Prostate gland (tissue), 2 donors: ENCODE data around the gene DRG2. TPM values are rescaled to one million over a fixed set of nuclear protein-coding genes. Genes with fewer than 3 reads are reported as not detected.

Source experiments
- DNase-seq: peaks from one replicate; pipeline ENCODE4 v3.0.0-alpha.2; 2019; ENCODE audit warnings: low spot score
- H3K27ac ChIP-seq, 2 donors: fragments of 200-600 bp; sonication (generic); 2 replicates each; pipeline ENCODE4 v1.5.1; 2017 to 2019
- H3K27me3 ChIP-seq: fragments of 200-600 bp; sonication (generic); replicated peaks from 2 replicates; pipeline ENCODE4 v1.5.1; 2019; ENCODE audit not compliant: insufficient read depth
- H3K36me3 ChIP-seq, 2 donors: fragments of 200-600 bp; sonication (generic); 1 replicate in 1 of 2; 2 replicates in 1 of 2; pipeline versions ENCODE4 v1.5.1 to v1.8.1; 2017 to 2019
- H3K4me1 ChIP-seq: fragments of 200-600 bp; sonication (generic); replicated peaks from 2 replicates; pipeline ENCODE4 v1.5.1; 2019
- H3K4me3 ChIP-seq, 2 donors: fragments of 200-600 bp; sonication (generic); 2 replicates each; pipeline ENCODE4 v1.5.1; 2017 to 2019
- H3K9me3 ChIP-seq: fragments of 200-600 bp; sonication (generic); 2 replicates; pipeline ENCODE4 v1.5.1; 2017
- CTCF ChIP-seq, 4 experiments: fragments of 200-600 bp in 2 of 4; fragments of 450-650 bp in 2 of 4; sonication (generic) in 2 of 4; IDR thresholded peaks; 1 replicate in 3 of 4; 2 replicates in 1 of 4; pipeline ENCODE4 v1.5.1; 2016 to 2019; ENCODE audit warnings: antibody characterized with exemption in 4 of 4, mild to moderate bottlenecking in 2 of 4, moderate library complexity in 2 of 4
- POLR2A ChIP-seq: fragments of 450-650 bp; IDR thresholded peaks from one replicate; pipeline ENCODE4 v1.6.1; 2016; ENCODE audit warnings: antibody characterized with exemption, mild to moderate bottlenecking
- POLR2AphosphoS5 ChIP-seq: sonication (generic); formaldehyde crosslinking; IDR thresholded peaks from one replicate; pipeline ENCODE4 v1.6.1; 2017; ENCODE audit warnings: antibody characterized with exemption
- WGBS: methylation state at CpG from one replicate; pipeline ENCODE4 v1.1.5; 2018; 5-methylcytosine and 5-hydroxymethylcytosine counted together
- intact Hi-C: fragments of 100-400 bp; cut with DNase I; formaldehyde crosslinking; loops from one replicate; pipeline ENCODE4 v1.14.2; 2022
- total RNA-seq, 2 donors: library from RNA; depleted of rRNA; stranded (reverse); fragments of >200 nt; gene quantifications; one replicate each; pipeline ENCODE4 v1.1.0, GENCODE V29; 2016

Gene DRG2
- total RNA-seq, 2 donors from 2014 or later = 44.1 to 56.9 TPM

- TF ChIP-seq POLR2A (no peak), POLR2AphosphoS5 (no peak), CTCF (IDR thresholded peaks at IDR 0.05) (no peak)
- Histone ChIP-seq H3K4me1 (no peaks in the 10 kb centered on the region), H3K4me3 (no peak overlapping the region), H3K36me3 (no peaks in the 10 kb centered on the region), H3K27me3 (no peaks in the 10 kb centered on the region), H3K9me3 (no peaks in the 10 kb centered on the region), H3K27ac (no peak overlapping the region)
- no peak for DNase-seq
- intact Hi-C loops = no loop called here
- WGBS = 67% methylated on average over 6 of the region's 6 CpGs
Observed at GRCh38 chr17:18111330-18111971, 23.7 kb downstream of the DRG2 start.

- 74% methylated on average over 7 of the region's 7 CpGs for WGBS
- Histone ChIP-seq H3K4me1 (no peaks in the 10 kb centered on the region), H3K27ac (no peak overlapping the region), H3K36me3 (no peaks in the 10 kb centered on the region), H3K4me3 (no peak overlapping the region), H3K27me3 (no peaks in the 10 kb centered on the region), H3K9me3 (no peaks in the 10 kb centered on the region)
- intact Hi-C loops = no loop called here
- no peak for DNase-seq
- TF ChIP-seq POLR2A = no peak
- TF ChIP-seq POLR2AphosphoS5 = no peak
- TF ChIP-seq CTCF (IDR thresholded peaks at IDR 0.05) = no peak
Observed at GRCh38 chr17:18115517-18115916, 27.8 kb downstream of the DRG2 start.

- Histone ChIP-seq H3K27ac (no peak overlapping the region), H3K36me3 (no peaks in the 10 kb centered on the region), H3K4me3 (no peak overlapping the region), H3K4me1 (no peaks in the 10 kb centered on the region), H3K9me3 (no peaks in the 10 kb centered on the region), H3K27me3 (no peaks in the 10 kb centered on the region)
- no peak for DNase-seq
- TF ChIP-seq POLR2A (no peak), CTCF (IDR thresholded peaks at IDR 0.05) (no peak), POLR2AphosphoS5 (no peak)
- intact Hi-C loops = no loop called here
- 79% methylated on average over 5 of the region's 5 CpGs for WGBS
Observed at GRCh38 chr17:18116078-18116477, 28.3 kb downstream of the DRG2 start.

- Histone ChIP-seq H3K9me3 (no peaks in the 10 kb centered on the region), H3K36me3 (no peaks in the 10 kb centered on the region), H3K27me3 (no peaks in the 10 kb centered on the region), H3K4me1 (no peaks in the 10 kb centered on the region), H3K4me3 (no peak overlapping the region), H3K27ac (no peak overlapping the region)
- WGBS = 88% methylated on average over 1 of the region's 1 CpG
- DNase-seq = no peak
- TF ChIP-seq POLR2A (no peak), POLR2AphosphoS5 (no peak), CTCF (IDR thresholded peaks at IDR 0.05) (no peak)
- intact Hi-C loops = no loop called here
Observed at GRCh38 chr17:18117533-18117932, 29.8 kb downstream of the DRG2 start.
